GM23338 (cell line): ENCODE measurements around the gene ERGIC3. TPM values are rescaled to one million over a fixed set of nuclear protein-coding genes. Genes with fewer than 3 reads are reported as not detected.

Source experiments
- ATAC-seq: fragments of 200-7000 bp; cut with Tn5 transposase; 3 replicates; pipeline ENCODE4 v1.9.1; 2020
- DNase-seq: peaks from one replicate; pipeline ENCODE4 v3.0.0-alpha.2; 2015; ENCODE audit warnings: low spot score
- H2AFZ ChIP-seq: fragments of 200-600 bp; sonication (generic); 2 replicates; pipeline ENCODE4 v1.8.0; 2016; ENCODE audit warnings: antibody characterized with exemption, mild to moderate bottlenecking, moderate library complexity
- H3F3A ChIP-seq: fragments of 200-600 bp; sonication (generic); replicated peaks from 2 replicates; pipeline ENCODE4 v1.8.0; 2017; ENCODE audit warnings: antibody characterized with exemption, mixed run types, low read depth
- H3K27ac ChIP-seq: fragments of 200-600 bp; sonication (generic); 2 replicates; pipeline ENCODE4 v1.6.1; 2016; ENCODE audit warnings: low read depth
- H3K27me3 ChIP-seq: fragments of 200-600 bp; sonication (generic); 2 replicates; pipeline ENCODE4 v1.8.0; 2016; ENCODE audit warnings: mild to moderate bottlenecking, mixed run types, moderate library complexity; ENCODE audit not compliant: insufficient read depth
- H3K36me3 ChIP-seq: fragments of 200-600 bp; sonication (generic); 2 replicates; pipeline ENCODE4 v1.8.0; 2016; ENCODE audit warnings: mild to moderate bottlenecking; ENCODE audit not compliant: insufficient read depth
- H3K4me1 ChIP-seq: fragments of 200-600 bp; sonication (generic); 2 replicates; pipeline ENCODE4 v1.8.0; 2016; ENCODE audit warnings: mild to moderate bottlenecking, moderate library complexity; ENCODE audit not compliant: insufficient read depth
- H3K4me2 ChIP-seq: fragments of 200-600 bp; sonication (generic); 2 replicates; pipeline ENCODE4 v1.7.1; 2017; ENCODE audit warnings: mixed run types
- H3K4me3 ChIP-seq: fragments of 200-600 bp; sonication (generic); 2 replicates; pipeline ENCODE4 v1.6.1; 2016; ENCODE audit warnings: mixed run types
- H3K79me2 ChIP-seq: fragments of 200-600 bp; sonication (generic); replicated peaks from 2 replicates; pipeline ENCODE4 v1.8.0; 2017; ENCODE audit warnings: mild to moderate bottlenecking; ENCODE audit not compliant: insufficient read depth
- H3K9me2 ChIP-seq: fragments of 200-600 bp; sonication (generic); 2 replicates; pipeline ENCODE4 v1.8.0; 2017; ENCODE audit not compliant: insufficient read depth
- H4K20me1 ChIP-seq: fragments of 200-600 bp; sonication (generic); replicated peaks from 2 replicates; pipeline ENCODE4 v1.8.0; 2017; ENCODE audit warnings: mild to moderate bottlenecking; ENCODE audit not compliant: insufficient read depth
- H3K27ac Mint-ChIP-seq: 2 replicates; pipeline ENCODE4 v1.8.0; 2020; ENCODE audit warnings: inconsistent platforms, mild to moderate bottlenecking, moderate library complexity, mixed read lengths
- H3K27me3 Mint-ChIP-seq: 3 replicates; pipeline ENCODE4 v1.8.0; 2022; ENCODE audit warnings: low read depth, mild to moderate bottlenecking, moderate library complexity, mixed read lengths, inconsistent platforms; ENCODE audit not compliant: insufficient read depth, poor library complexity
- H3K36me3 Mint-ChIP-seq: 3 replicates; pipeline ENCODE4 v1.8.0; 2021; ENCODE audit warnings: low read depth, mild to moderate bottlenecking, inconsistent platforms, moderate library complexity, mixed read lengths
- H3K4me1 Mint-ChIP-seq: 3 replicates; pipeline ENCODE4 v1.8.0; 2020; ENCODE audit warnings: mild to moderate bottlenecking, inconsistent platforms, mixed read lengths
- H3K4me3 Mint-ChIP-seq: 3 replicates; pipeline ENCODE4 v1.8.0; 2021; ENCODE audit warnings: moderate library complexity, mild to moderate bottlenecking, inconsistent platforms, mixed read lengths
- H3K9me3 Mint-ChIP-seq: 3 replicates; pipeline ENCODE4 v1.8.0; 2020; ENCODE audit warnings: moderate library complexity, mild to moderate bottlenecking, inconsistent platforms, mixed read lengths
- CREB1 ChIP-seq: fragments of 250-450 bp; sonication (Bioruptor Pico); IDR thresholded peaks from 2 replicates; pipeline ENCODE4 v1.5.0; 2020; ENCODE audit warnings: low read depth, mild to moderate bottlenecking, moderate library complexity
- CTCF ChIP-seq, 2 experiments: fragments of 200-600 bp in 1 of 2; sonication (generic) in 1 of 2; conservative IDR thresholded peaks; 2 replicates each; pipeline versions ENCODE4 v1.5.1 to v1.6.1; 2016 to 2017; ENCODE audit warnings: antibody characterized with exemption in 2 of 2, low read depth in 2 of 2, mild to moderate bottlenecking in 2 of 2, moderate library complexity in 1 of 2
- ETS1 ChIP-seq: IDR thresholded peaks from 2 replicates; pipeline ENCODE4 v1.6.1; 2016; ENCODE audit warnings: antibody characterized with exemption
- EZH2 ChIP-seq: fragments of 200-600 bp; sonication (generic); IDR thresholded peaks from one replicate; pipeline ENCODE4 v1.8.0; 2017; ENCODE audit warnings: antibody characterized with exemption, mild to moderate bottlenecking, low read depth; ENCODE audit not compliant: unreplicated experiment
- EZH2phosphoT487 ChIP-seq: fragments of 200-600 bp; sonication (generic); IDR thresholded peaks from one replicate; pipeline ENCODE4 v1.8.1; 2018; ENCODE audit warnings: antibody characterized with exemption; ENCODE audit not compliant: unreplicated experiment
- JUNB ChIP-seq: IDR thresholded peaks from one replicate; pipeline ENCODE4 v1.6.1; 2016; ENCODE audit warnings: antibody characterized with exemption; ENCODE audit not compliant: unreplicated experiment
- NANOG ChIP-seq: IDR thresholded peaks from 2 replicates; pipeline ENCODE4 v1.6.1; 2016; ENCODE audit warnings: antibody characterized with exemption, borderline replicate concordance
- POLR2AphosphoS5 ChIP-seq: IDR thresholded peaks from 2 replicates; pipeline ENCODE4 v1.6.1; 2016; ENCODE audit warnings: antibody characterized with exemption, low read depth
- REST ChIP-seq: IDR thresholded peaks from one replicate; pipeline ENCODE4 v1.6.1; 2018; ENCODE audit warnings: antibody characterized with exemption; ENCODE audit not compliant: unreplicated experiment
- ZNF114 ChIP-seq: fragments of 250-450 bp; sonication (Bioruptor Pico); IDR thresholded peaks from 2 replicates; pipeline ENCODE4 v1.5.0; 2020; ENCODE audit warnings: mild to moderate bottlenecking, moderate library complexity
- ZNF331 ChIP-seq: fragments of 250-450 bp; sonication (Bioruptor Pico); IDR thresholded peaks from 2 replicates; pipeline ENCODE4 v1.5.0; 2020; ENCODE audit warnings: low read depth, mild to moderate bottlenecking, moderate library complexity
- polyA plus RNA-seq: library from polyadenylated mRNA; unstranded; fragments of >200 nt; fragmentation: Nextera tagmentation; extraction: Ambion mirVana; gene quantifications from 2 replicates; pipeline ENCODE4 v1.2.1, GENCODE V29; 2016
- total RNA-seq: library from RNA; depleted of rRNA; stranded (reverse); fragments of >200 nt; shearing (Covaris generic); gene quantifications from 2 replicates; pipeline ENCODE4 v1.2.3, GENCODE V29; 2014

Gene ERGIC3
- total and polyA plus RNA-seq, 2 experiments from 2014 or later, result 139 to 147 TPM

DNA sequence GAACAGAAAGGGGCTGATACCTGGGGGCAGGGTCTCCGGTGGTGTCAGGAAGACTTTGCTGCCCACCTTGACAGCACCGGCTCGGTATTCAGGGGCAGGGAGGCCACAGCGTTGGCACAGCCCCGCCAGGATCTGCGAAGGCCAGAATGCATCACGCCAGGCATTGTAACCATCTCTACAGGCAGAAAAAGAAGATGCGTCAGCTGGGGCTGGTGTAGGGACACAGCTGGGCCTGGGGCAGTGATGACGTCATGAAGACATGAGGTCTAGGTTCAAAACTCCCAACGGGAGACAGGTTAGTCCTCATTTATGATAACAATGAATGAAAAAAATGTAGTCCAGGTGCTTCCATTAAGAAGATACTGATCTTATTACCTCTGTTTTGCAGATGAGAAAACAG is 22.0 kb downstream of the ERGIC3 start:
- Histone ChIP-seq H2AFZ (no peak overlapping the region), H3K27me3 (no peaks in the 10 kb centered on the region), H3K4me2 (no peak overlapping the region), H4K20me1 (no peaks in the 10 kb centered on the region), H3K27ac (no peak overlapping the region), H3K4me3 (no peak overlapping the region), H3F3A (no peaks in the 10 kb centered on the region), H3K4me1 (peaks cover 3% of the 10 kb centered on the region; the same call in 1 of the 2 replicates), H3K79me2 (no peaks in the 10 kb centered on the region), H3K9me2 (no peaks in the 10 kb centered on the region), H3K36me3 (no peaks in the 10 kb centered on the region)
- H3K27ac Mint-ChIP-seq, result no peak overlapping the region
- DNase-seq, result no peak
- ATAC-seq, result no peak
- TF ChIP-seq NANOG, result no peak
- TF ChIP-seq CTCF (conservative IDR thresholded peaks at IDR 0.05; ENCODE audit: low read depth in 2 of 2), result no peak
- no peak for TF ChIP-seq EZH2
- no peak for TF ChIP-seq EZH2phosphoT487
- TF ChIP-seq ZNF114 (CRISPR knock-in tag), result no peak
- TF ChIP-seq REST, result no peak
- TF ChIP-seq CREB1 (CRISPR knock-in tag), result no peak
- TF ChIP-seq POLR2AphosphoS5, result no peak
- H3K27me3 Mint-ChIP-seq, result peaks cover 7% of the 10 kb centered on the region
- H3K36me3 Mint-ChIP-seq, result no peaks in the 10 kb centered on the region; the same call in 2 of the 3 replicates
- no peaks in the 10 kb centered on the region; the same call in 2 of the 3 replicates for H3K9me3 Mint-ChIP-seq
- no peak overlapping the region for H3K4me3 Mint-ChIP-seq
- H3K4me1 Mint-ChIP-seq, result peaks cover 18% of the 10 kb centered on the region

DNA sequence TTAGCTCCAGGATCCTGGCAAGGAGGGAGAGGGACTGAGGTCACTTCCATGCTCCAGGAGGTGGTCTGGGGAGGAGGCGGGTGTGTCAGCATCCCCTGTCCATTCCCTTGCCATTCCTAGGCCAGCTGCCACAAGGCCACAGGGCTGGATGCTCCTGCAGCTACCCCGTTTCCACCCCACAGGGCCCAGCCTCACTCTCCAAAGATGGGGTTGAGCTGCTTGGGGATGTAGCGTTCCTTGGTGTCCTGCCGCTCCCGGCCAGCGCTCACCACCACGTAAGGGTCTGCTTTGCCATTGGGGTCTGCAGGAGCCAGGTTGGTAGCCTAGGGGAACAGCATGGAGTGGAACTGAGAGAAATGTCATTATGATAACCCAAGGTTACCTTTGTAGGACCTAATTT is 23.0 kb downstream of the ERGIC3 start:
- H3K27me3 Mint-ChIP-seq, result peaks cover 7% of the 10 kb centered on the region
- H3K27me3 ChIP-seq, result no peaks in the 10 kb centered on the region
- no peak overlapping the region for H3K4me2 ChIP-seq
- H3K36me3 ChIP-seq, result no peaks in the 10 kb centered on the region
- H3K4me3 ChIP-seq, result no peak overlapping the region
- no peaks in the 10 kb centered on the region for H3F3A ChIP-seq
- no peak for ATAC-seq
- H3K79me2 ChIP-seq, result no peaks in the 10 kb centered on the region
- peaks cover 16% of the 10 kb centered on the region for H3K4me1 Mint-ChIP-seq
- no peak overlapping the region for H3K27ac ChIP-seq
- H2AFZ ChIP-seq, result no peak overlapping the region
- H3K4me3 Mint-ChIP-seq, result no peak overlapping the region
- no peaks in the 10 kb centered on the region; the same call in 2 of the 3 replicates for H3K9me3 Mint-ChIP-seq
- H3K36me3 Mint-ChIP-seq, result no peaks in the 10 kb centered on the region
- H4K20me1 ChIP-seq, result no peaks in the 10 kb centered on the region
- H3K9me2 ChIP-seq, result no peaks in the 10 kb centered on the region
- no peaks in the 10 kb centered on the region for H3K4me1 ChIP-seq
- no peak overlapping the region for H3K27ac Mint-ChIP-seq
- DNase-seq, result no peak
- TF ChIP-seq JUNB (no peak), EZH2 (no peak), POLR2AphosphoS5 (no peak), EZH2phosphoT487 (no peak), ETS1 (no peak), CREB1 (CRISPR knock-in tag) (no peak), ZNF114 (CRISPR knock-in tag) (no peak), ZNF331 (CRISPR knock-in tag) (no peak)
